GM12873 (cell line): ENCODE results near the gene CEP131.

ENCODE experiments used
- TF ChIP-seq, protein P1 (sequence below): IDR thresholded peaks from 2 replicates; pipeline ENCODE4 v1.5.1; 2012; ENCODE audit warnings: low read depth, mild to moderate bottlenecking, moderate library complexity, low read length, control low read depth; ENCODE audit not compliant: insufficient read depth; ENCODE audit errors: missing control alignments

The CEP131 gene

DNA sequence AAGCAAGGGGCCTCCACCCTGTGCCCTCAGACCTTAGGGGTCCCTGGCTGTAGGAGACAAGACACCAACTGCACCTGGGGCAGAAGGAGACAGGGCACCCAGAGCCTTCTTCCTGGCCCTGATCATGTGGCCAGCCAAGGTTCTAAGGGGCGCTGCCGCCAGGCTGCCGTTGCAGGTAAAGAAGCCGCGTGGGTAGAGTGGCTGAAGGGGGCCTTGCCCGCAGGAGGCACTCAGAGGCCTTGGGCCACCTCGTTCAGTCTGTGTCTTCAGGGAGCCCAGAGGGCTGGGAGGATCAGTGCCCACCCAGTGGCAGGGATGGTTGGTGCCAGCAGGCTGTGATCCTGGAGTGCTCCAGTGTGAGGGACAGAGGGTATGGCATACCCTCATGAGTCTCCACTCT, 55.1 kb downstream of the CEP131 start:
- TF ChIP-seq, protein P1, sequence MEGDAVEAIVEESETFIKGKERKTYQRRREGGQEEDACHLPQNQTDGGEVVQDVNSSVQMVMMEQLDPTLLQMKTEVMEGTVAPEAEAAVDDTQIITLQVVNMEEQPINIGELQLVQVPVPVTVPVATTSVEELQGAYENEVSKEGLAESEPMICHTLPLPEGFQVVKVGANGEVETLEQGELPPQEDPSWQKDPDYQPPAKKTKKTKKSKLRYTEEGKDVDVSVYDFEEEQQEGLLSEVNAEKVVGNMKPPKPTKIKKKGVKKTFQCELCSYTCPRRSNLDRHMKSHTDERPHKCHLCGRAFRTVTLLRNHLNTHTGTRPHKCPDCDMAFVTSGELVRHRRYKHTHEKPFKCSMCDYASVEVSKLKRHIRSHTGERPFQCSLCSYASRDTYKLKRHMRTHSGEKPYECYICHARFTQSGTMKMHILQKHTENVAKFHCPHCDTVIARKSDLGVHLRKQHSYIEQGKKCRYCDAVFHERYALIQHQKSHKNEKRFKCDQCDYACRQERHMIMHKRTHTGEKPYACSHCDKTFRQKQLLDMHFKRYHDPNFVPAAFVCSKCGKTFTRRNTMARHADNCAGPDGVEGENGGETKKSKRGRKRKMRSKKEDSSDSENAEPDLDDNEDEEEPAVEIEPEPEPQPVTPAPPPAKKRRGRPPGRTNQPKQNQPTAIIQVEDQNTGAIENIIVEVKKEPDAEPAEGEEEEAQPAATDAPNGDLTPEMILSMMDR = no peak

DNA sequence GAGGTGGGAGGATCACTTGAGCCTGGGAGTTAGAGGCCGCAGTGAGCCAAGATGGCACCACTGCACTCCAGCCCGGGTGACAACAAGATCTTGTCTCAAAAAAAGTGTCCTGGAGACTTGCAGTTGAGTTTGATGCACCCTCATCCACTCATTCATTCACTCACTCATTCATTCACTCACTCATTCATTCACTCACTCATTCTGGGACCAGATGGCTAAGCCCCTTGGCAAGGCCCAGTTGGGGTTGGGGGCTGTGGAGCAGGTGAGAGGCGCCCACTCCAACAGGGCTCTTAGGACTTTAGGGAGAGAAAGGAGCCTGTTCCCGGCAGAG, 55.6 kb downstream of the CEP131 start:
- TF ChIP-seq, protein P1 = no peak

DNA sequence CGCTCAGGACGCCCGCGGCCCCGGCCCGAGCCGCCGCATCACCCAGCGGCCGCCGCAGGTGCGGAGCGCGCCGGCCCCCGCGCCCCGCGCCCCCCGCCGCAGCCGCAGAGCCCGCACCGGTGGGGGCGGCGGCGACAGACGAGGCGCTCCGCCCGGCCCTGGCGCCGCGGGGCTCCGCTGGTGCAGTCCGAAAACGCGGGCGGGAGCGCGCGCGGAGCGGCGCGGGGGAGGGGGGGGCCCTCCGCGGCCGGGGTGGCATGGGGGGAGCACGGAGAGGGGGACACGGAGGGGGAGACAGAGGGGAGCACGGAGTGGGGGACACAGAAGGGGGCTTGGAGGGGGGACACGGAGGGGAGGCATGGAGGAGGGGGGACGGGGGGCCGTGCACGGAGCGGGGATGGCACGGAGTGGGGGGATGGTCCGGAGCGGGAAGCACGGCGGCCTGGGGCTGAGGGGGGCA, 56.7 kb downstream of the CEP131 start, which contains the start of gene AATK:
TSS of gene AATK (minus strand) at position 189 of the 460 bp plus-strand sequence. CDS start 229 bp downstream, outside the sequence.
- TF ChIP-seq, protein P1 = no peak

DNA sequence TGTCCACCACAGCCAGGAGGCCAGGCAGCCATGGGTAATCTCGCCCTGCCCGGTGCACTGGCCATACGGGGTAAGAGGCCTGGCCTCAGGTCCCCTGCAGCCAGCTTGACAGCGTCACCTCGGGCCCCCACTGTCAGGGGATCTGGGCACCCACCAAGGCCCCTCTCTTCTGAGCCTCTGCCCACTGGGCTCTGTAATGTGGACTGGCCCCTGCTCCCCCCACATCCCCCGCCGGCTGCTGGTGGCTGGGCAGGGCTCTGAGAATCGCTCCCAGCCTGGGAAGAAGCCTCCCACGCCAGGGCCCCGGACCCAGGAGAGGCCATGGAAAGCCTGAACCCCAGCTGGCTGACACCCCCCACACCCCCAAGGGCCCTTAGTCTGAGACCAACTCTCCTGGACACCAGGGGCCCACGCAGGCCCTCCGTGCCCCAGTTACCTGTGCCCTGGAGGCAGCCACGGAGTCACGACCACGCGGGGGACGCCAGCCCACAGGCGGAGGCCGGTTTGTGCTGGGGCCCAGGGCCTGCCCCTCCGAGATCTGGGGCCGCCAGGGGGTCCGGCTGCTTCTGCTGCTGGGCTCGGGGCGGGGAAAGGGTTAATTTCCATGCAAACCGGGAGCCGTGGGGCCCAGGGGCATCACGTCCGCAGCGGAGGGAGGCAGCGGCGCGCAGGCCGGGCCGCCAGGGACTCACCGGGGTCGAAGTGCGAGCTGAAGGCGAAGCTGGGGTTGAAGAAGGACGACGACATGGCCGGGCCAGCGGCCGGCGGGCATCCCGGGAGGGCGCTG, 57.3 kb downstream of the CEP131 start, which contains the start of gene PVALEF:
TSS of gene PVALEF (plus strand) at position 262 of the 787 bp plus-strand sequence. CDS start 15,720 bp downstream, outside the sequence.
- TF ChIP-seq, protein P1 = no peak

DNA sequence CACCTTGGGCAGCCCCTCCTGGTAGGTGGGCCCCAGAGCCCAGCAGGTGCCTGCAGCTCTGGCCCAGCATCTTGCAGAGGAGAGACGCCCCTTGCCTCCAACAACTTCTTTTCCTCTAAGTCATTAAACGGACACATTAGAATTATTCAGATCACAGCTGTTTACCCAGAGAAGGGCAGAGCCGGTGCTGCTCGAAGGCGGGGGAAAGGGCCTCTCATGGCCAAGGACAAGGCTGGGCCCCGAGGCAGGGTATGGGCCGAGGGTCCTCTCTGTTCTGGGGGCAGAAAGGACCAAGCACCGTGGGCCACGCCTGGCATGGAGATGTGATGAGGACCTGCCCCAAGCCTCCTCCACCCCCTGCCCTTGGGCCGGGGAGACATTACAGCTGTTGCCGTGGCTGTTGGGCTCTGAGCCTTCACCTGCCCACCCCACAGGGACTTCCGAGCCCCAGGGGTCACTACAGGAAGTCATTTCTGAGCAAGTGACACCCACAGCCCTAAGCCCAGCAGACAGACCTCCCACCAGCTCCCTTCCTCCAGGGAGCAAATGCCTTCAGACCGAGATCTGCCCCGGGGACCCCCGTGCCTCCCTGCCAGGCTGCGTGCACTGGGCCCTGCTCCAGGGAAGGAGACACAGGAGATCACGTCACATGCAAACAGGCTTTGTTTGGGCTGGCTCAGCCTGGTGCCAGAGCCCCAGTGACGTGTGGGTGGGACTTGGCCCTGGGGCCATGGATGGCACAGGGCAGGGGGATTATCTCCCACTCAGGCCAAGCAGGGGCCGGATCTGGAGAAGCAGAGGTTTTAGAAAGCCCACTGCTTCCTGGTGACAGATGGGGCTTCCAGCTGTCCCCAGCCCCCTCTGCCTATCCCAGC, 58.2 kb downstream of the CEP131 start:
- TF ChIP-seq, protein P1 = no peak

DNA sequence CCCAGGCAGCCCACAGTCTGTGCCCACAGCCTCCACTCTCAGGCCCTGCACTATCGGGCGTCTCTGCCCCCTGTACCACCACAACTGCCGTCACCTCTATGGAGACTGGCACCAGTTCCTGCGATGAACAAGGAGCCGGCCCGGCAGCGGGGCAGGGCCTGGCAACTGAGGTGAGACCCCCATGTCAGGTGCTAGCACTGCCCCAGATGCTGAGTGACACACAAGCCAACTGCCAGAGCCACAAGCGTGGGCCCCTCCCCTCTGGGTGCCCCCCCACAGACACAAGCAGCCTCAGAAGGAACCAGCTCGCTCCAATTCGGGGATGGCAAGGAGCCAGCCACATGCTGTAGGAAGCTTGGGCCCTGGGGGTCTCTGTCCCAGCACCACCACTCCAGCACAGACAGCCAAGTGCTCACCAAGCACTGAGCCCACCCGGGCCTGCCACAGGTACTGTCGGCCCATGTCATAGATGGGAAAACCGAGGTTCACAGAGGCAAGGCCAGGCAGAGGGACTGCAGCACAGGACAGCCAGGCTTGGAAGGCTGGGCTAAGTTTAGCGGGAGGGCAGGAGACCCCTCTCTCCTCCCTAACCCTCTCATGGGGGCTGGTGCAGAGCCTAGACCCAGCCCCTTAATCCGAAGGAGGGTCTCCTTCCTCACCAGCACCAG, 58.9 kb downstream of the CEP131 start:
- TF ChIP-seq, protein P1 = no peak

DNA sequence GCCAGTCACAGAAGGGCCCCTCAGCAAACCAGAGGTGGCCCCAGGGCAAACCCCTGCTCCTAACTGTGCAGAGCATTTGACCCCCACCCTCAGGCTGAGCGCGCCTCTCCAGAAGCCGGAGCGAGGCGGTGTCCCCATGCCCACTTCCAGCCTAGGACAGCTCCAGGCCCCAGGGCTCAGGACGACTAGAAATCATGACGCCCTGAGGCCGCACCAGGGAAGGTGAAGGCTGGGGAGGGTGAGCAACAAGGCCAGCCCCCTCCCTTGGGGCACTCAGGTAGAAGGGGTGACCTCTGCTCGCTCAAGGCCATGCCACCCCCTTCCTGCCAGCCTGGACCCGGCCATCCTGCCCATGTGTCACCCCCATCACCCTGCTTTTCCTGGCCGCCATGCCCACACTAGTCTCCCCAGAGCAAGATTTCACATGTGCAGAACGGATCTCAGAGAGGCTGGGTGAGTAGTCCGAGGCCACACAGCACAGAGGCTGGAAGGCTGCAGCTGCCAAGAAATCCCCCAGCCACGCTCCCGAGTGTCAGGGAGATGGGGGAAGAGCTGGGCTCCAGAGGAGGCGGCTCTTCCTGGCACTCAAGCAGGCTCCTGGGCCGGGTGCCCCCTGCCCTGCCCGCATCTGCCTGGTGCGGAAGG, 59.6 kb downstream of the CEP131 start:
- TF ChIP-seq, protein P1 = no peak
